Common myeloid progenitor, CD34-positive (primary cell): ENCODE measurements around the gene INSR.
"Not testable (repeated sequence)": the region's sequence is repeated elsewhere in the genome, so short reads cannot be mapped to it uniquely, and the experiment has no call there.

Experiments
- CTCF ChIA-PET: fragments of 350-600 bp; sonication (Branson Sonifier 250); formaldehyde crosslinking; loops from one replicate; lab custom pipeline; 2021; ENCODE audit warnings: antibody characterized with exemption; lab: Charles Lee
- POLR2A ChIA-PET: fragments of 350-600 bp; sonication (Branson Sonifier 250); formaldehyde crosslinking; loops from one replicate; lab custom pipeline; 2021; ENCODE audit warnings: antibody characterized with exemption; lab: Charles Lee
- DNase-seq, 3 donors: peaks; one replicate each; pipeline versions ENCODE4 v3.0.0 to v3.0.0-alpha.2; 2013
- H3K27ac ChIP-seq, 2 experiments: 1 replicate in 1 of 2; 2 replicates in 1 of 2; pipeline ENCODE4 v1.7.0; 2013; ENCODE audit warnings: inconsistent platforms in 2 of 2, low read length in 2 of 2, mild to moderate bottlenecking in 2 of 2, low read depth in 1 of 2, moderate library complexity in 1 of 2; ENCODE audit not compliant: severe bottlenecking in 2 of 2, insufficient read depth in 1 of 2, poor library complexity in 1 of 2
- H3K27me3 ChIP-seq, 5 experiments: replicated peaks in 2 of 5; 1 replicate in 3 of 5; 2 replicates in 2 of 5; pipeline versions ENCODE4 v1.6.1 to v1.7.0; 2013; ENCODE audit warnings: low read length in 4 of 5, mild to moderate bottlenecking in 2 of 5, moderate library complexity in 2 of 5, inconsistent platforms in 1 of 5; ENCODE audit not compliant: insufficient read depth in 5 of 5, control insufficient read depth in 4 of 5
- H3K36me3 ChIP-seq, 4 experiments: 1 replicate in 2 of 4; 2 replicates in 2 of 4; pipeline versions ENCODE4 v1.6.1 to v1.7.0; 2013; ENCODE audit warnings: low read length in 3 of 4, control low read depth in 1 of 4, mild to moderate bottlenecking in 1 of 4; ENCODE audit not compliant: control insufficient read depth in 4 of 4, insufficient read depth in 4 of 4
- H3K4me1 ChIP-seq, 4 experiments: 1 replicate in 3 of 4; 2 replicates in 1 of 4; pipeline versions ENCODE4 v1.6.1 to v1.7.1; 2013; ENCODE audit warnings: low read length in 3 of 4, mild to moderate bottlenecking in 3 of 4, control low read depth in 1 of 4, inconsistent platforms in 1 of 4, moderate library complexity in 1 of 4; ENCODE audit not compliant: control insufficient read depth in 4 of 4, insufficient read depth in 4 of 4; ENCODE audit errors: control extremely low read depth in 1 of 4
- H3K4me3 ChIP-seq, 7 experiments: 1 replicate in 4 of 7; 2 replicates in 3 of 7; pipeline versions ENCODE4 v1.5.1 to v1.7.0; 2013; ENCODE audit warnings: mild to moderate bottlenecking in 7 of 7, low read length in 6 of 7, moderate library complexity in 6 of 7, inconsistent platforms in 2 of 7, low read depth in 2 of 7, control low read depth in 1 of 7; ENCODE audit not compliant: insufficient read depth in 4 of 7, control insufficient read depth in 1 of 7; ENCODE audit errors: extremely low read depth in 1 of 7
- H3K9me3 ChIP-seq, 5 experiments: 1 replicate in 4 of 5; 2 replicates in 1 of 5; pipeline versions ENCODE4 v1.6.1 to v1.7.1; 2013; ENCODE audit warnings: low read length in 4 of 5, mild to moderate bottlenecking in 2 of 5, inconsistent platforms in 1 of 5, low read depth in 1 of 5, moderate library complexity in 1 of 5; ENCODE audit not compliant: control insufficient read depth in 4 of 5, insufficient read depth in 2 of 5; ENCODE audit errors: control extremely low read depth in 1 of 5
- WGBS: methylation state at CpG from one replicate; pipeline ENCODE4 v1.1.5; 2013; ENCODE audit not compliant: insufficient coverage; 5-methylcytosine and 5-hydroxymethylcytosine counted together

Gene INSR

GRCh38 chr19:7067122-7067521, 227.1 kb downstream of the INSR start:
- POLR2A ChIA-PET, H3K9me3 ChIP-seq, H3K27me3 ChIP-seq, H3K4me3 ChIP-seq, H3K27ac ChIP-seq: not testable (repeated sequence)
- H3K4me1 ChIP-seq, result peaks cover 5 to 13% (median 10%) of the 10 kb centered on the region in 4 experiments
- CTCF ChIA-PET, result interaction anchor here (0.7 kb wide), 1 partner anchor 61 kb away, joined by 3 read pairs; no protein-coding TSS in a partner anchor
- DNase-seq, result peak in 2 of 3 donors; percentile 48 to 60
- peaks cover 0 to 12% (median 5%) of the 10 kb centered on the region in 4 experiments for H3K36me3 ChIP-seq
- 82% methylated on average over 10 of the region's 13 CpGs for WGBS

- Histone ChIP-seq H3K27me3 (no peaks in the 10 kb centered on the region), H3K27ac (no peak overlapping the region), H3K36me3 (no peaks in the 10 kb centered on the region), H3K9me3 (no peaks in the 10 kb centered on the region), H3K4me1 (peaks cover 0 to 4% (median 0%) of the 10 kb centered on the region in 4 experiments), H3K4me3 (no peak overlapping the region)
- ChIA-PET CTCF (no interaction called here), POLR2A (no interaction called here)
- 95% methylated on average over 6 of the region's 9 CpGs for WGBS
- DNase-seq, result peak in 2 of 3 donors; percentile 44 to 48
Observed at GRCh38 chr19:7063764-7064418, 230.3 kb downstream of the INSR start.

GRCh38 chr19:7063339-7063738, 230.9 kb downstream of the INSR start:
- POLR2A ChIA-PET, result no interaction called here

More at GRCh38 chr19:7063339-7063738, 230.9 kb downstream of the INSR start:
- Histone ChIP-seq H3K27ac (no peak overlapping the region), H3K4me3 (no peak overlapping the region), H3K9me3 (no peaks in the 10 kb centered on the region), H3K27me3 (no peaks in the 10 kb centered on the region), H3K36me3 (no peaks in the 10 kb centered on the region), H3K4me1 (no peaks in the 10 kb centered on the region)
- WGBS, result 90% methylated on average over 2 of the region's 4 CpGs
- DNase-seq, result peak in 2 of 3 donors; percentile 40 to 55
- CTCF ChIA-PET, result no interaction called here
